ENCODE measurements around the gene KCNH5.

KCNH5 gene

DNA sequence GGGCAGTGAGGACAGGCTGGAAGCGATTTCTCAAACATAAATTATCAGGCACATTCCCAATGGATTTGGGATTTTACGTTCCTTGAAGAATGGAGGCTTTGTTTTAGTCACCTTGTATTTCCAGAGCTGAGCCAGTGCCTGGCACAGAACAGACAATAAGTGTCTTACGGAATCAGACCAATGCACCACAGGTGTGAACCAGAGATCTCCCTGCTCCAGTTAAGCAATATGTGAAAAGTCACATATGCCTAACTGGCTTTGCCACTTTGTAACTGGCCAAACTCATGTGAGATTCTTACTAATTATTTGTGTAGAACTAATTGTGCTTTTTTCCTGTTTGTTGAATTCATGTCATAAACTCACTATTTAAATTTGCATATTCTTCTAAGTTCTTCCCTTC is 130.4 kb downstream of the KCNH5 start:
- no peak for DNase-seq (ENCODE audit: low read depth)
- TF ChIP-seq, protein P1, sequence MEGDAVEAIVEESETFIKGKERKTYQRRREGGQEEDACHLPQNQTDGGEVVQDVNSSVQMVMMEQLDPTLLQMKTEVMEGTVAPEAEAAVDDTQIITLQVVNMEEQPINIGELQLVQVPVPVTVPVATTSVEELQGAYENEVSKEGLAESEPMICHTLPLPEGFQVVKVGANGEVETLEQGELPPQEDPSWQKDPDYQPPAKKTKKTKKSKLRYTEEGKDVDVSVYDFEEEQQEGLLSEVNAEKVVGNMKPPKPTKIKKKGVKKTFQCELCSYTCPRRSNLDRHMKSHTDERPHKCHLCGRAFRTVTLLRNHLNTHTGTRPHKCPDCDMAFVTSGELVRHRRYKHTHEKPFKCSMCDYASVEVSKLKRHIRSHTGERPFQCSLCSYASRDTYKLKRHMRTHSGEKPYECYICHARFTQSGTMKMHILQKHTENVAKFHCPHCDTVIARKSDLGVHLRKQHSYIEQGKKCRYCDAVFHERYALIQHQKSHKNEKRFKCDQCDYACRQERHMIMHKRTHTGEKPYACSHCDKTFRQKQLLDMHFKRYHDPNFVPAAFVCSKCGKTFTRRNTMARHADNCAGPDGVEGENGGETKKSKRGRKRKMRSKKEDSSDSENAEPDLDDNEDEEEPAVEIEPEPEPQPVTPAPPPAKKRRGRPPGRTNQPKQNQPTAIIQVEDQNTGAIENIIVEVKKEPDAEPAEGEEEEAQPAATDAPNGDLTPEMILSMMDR (IDR thresholded peaks at IDR 0.05; ENCODE audit: low read depth, low read length), result no peak
- TF ChIP-seq MYC (IDR thresholded peaks at IDR 0.05; ENCODE audit: low read depth, low read length) (no peak), POLR2A (IDR thresholded peaks at IDR 0.05; ENCODE audit: extremely low read depth, insufficient read length) (no peak)
- TF ChIP-seq, protein P2, sequence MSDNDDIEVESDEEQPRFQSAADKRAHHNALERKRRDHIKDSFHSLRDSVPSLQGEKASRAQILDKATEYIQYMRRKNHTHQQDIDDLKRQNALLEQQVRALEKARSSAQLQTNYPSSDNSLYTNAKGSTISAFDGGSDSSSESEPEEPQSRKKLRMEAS (IDR thresholded peaks at IDR 0.05; ENCODE audit: low read depth, low read length), result no peak

DNA sequence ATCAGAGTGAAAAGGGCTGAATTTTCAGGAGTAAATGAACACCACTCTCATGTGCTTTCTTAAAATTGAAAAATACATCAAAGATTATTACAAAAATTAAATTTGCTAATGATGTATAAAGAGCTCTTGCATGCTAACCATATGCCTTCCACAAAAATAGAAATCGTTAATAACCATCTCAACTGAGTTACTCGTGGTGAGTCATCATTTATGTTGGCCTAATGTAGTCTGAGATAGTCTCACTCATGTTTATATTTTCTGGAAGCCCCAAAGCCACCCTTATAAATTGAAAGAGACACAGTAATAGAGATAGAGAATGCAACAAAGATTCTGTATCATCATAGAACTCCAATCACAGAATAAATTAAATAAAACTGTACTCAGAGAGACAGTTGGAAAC is 131.2 kb downstream of the KCNH5 start:
- no peak for DNase-seq (ENCODE audit: low read depth)
- H3K4me3 ChIP-seq (ENCODE audit: low read depth, low read length), result no peak overlapping the region
- TF ChIP-seq, protein P1 (IDR thresholded peaks at IDR 0.05; ENCODE audit: low read depth, low read length), result no peak
- TF ChIP-seq, protein P2 (IDR thresholded peaks at IDR 0.05; ENCODE audit: low read depth, low read length), result no peak
- no peak for TF ChIP-seq POLR2A (IDR thresholded peaks at IDR 0.05; ENCODE audit: extremely low read depth, insufficient read length)

More for the DNA sequence above, 130.4 kb downstream of the KCNH5 start:
- H3K4me3 ChIP-seq (ENCODE audit: low read depth, low read length), result no peak overlapping the region

DNA sequence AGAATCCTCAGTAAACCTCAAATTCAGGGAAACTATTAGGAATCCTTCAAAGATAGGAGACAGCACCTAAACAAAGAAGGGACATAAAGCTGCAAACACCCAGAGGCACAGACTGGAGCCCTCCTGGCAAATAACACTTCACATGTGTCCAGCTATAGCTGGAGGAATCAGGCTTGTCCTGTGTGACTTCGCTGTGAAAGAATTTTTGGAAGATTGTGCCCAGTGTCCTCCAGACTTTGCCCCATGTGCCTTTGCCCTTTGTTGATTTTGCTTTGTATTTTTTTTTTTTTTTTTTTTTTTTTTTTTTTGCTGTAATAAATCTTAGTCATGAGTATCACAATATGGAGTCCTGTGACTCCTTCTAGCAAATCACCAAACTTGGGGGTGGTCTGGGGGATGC is 136.8 kb downstream of the KCNH5 start:
- DNase-seq (ENCODE audit: low read depth), result no peak
- no peak for TF ChIP-seq POLR2A (IDR thresholded peaks at IDR 0.05; ENCODE audit: extremely low read depth, insufficient read length)
- no peak for TF ChIP-seq MYC (IDR thresholded peaks at IDR 0.05; ENCODE audit: low read depth, low read length)
- TF ChIP-seq, protein P1 (IDR thresholded peaks at IDR 0.05; ENCODE audit: low read depth, low read length), result no peak
- TF ChIP-seq, protein P2 (IDR thresholded peaks at IDR 0.05; ENCODE audit: low read depth, low read length), result no peak
- no peak overlapping the region for H3K4me3 ChIP-seq (ENCODE audit: low read depth, low read length)

DNA sequence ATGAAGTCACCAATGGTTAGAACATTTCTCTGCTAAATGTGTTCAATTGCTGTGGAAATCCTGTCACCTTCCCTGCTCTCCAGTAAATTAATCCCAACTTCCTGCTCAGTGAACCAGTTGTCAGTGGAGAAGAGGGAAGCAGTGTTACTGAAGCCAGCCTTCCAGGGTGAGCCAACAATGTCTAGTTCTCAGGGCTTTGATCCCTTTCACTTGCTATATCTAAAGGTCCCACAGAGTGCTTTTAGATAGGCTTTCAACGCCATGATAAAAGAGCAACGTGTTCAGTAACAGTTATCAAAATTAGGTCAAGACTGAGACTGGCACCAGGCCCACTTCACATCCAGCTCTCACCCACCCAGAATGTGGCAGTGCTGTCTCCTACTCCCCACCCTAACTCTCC is 139.7 kb downstream of the KCNH5 start:
- no peak overlapping the region for H3K4me3 ChIP-seq (ENCODE audit: low read depth, low read length)
- no peak for DNase-seq (ENCODE audit: low read depth)
- TF ChIP-seq, protein P2 (IDR thresholded peaks at IDR 0.05; ENCODE audit: low read depth, low read length), result no peak
- no peak for TF ChIP-seq POLR2A (IDR thresholded peaks at IDR 0.05; ENCODE audit: extremely low read depth, insufficient read length)
- TF ChIP-seq MYC (IDR thresholded peaks at IDR 0.05; ENCODE audit: low read depth, low read length), result no peak
- TF ChIP-seq, protein P1 (IDR thresholded peaks at IDR 0.05; ENCODE audit: low read depth, low read length), result no peak

DNA sequence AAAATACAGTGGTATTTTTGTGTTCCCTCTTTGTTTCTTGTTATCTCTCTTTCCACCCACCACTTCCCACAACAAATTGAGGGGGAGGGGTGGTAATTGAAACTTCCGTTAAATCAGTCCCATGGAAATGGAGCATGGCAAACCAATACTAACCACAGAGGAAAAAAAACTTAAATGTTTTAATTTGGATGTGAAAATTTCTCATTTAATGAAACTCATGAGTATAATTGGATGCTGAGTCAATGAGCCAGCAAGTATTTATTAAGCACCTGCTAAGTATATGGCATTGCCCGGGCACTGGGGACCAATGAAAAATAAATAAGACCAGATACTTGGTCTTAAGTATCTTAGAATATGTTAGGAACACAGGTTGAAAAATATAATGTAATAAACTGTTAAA is 147.5 kb downstream of the KCNH5 start:
- H3K4me3 ChIP-seq (ENCODE audit: low read depth, low read length), result no peak overlapping the region
- DNase-seq (ENCODE audit: low read depth), result no peak
- TF ChIP-seq, protein P2 (IDR thresholded peaks at IDR 0.05; ENCODE audit: low read depth, low read length), result no peak
- TF ChIP-seq, protein P1 (IDR thresholded peaks at IDR 0.05; ENCODE audit: low read depth, low read length), result no peak
- TF ChIP-seq MYC (IDR thresholded peaks at IDR 0.05; ENCODE audit: low read depth, low read length) (no peak), POLR2A (IDR thresholded peaks at IDR 0.05; ENCODE audit: extremely low read depth, insufficient read length) (no peak)
